A549 (cell line): ENCODE measurements around the gene PDE3B. TPM values are rescaled to one million over a fixed set of nuclear protein-coding genes. Genes with fewer than 3 reads are reported as not detected.
"Not testable (repeated sequence)": the region's sequence is repeated elsewhere in the genome, so short reads cannot be mapped to it uniquely, and the experiment has no call there.

ENCODE experiments used
- ATAC-seq, 2 experiments: fragments of 200-7000 bp in 1 of 2; fragments of >200 bp in 1 of 2; cut with Nextera tagmentation in 1 of 2; cut with Tn5 transposase in 1 of 2; 3 replicates each; pipeline versions ENCODE4 v1.8.0 to v1.9.1; 2018 to 2020; ENCODE audit warnings: mild to moderate bottlenecking in 1 of 2, moderate library complexity in 1 of 2
- CTCF ChIA-PET: fragments of 300-600 bp; sonication (Branson Sonifier 250); formaldehyde crosslinking; extraction: SDS; loops from one replicate; lab custom pipeline; 2021; ENCODE audit warnings: antibody characterized with exemption, inconsistent platforms; lab: Yijun Ruan, JAX
- POLR2A ChIA-PET: fragments of 350-600 bp; formaldehyde crosslinking; extraction: SDS; loops from one replicate; lab custom pipeline; 2021; ENCODE audit warnings: antibody characterized with exemption, inconsistent platforms; lab: Yijun Ruan, JAX
- DNase-seq, 2 experiments: peaks; one replicate each; pipeline versions ENCODE4 v3.0.0 to v3.0.0-alpha.2; 2011 to 2016; ENCODE audit warnings: low read depth in 1 of 2, low spot score in 1 of 2
- FAIRE-seq: peaks from 2 replicates; lab custom pipeline; 2011; peaks lifted over from hg19 to GRCh38; lab: Jason Lieb, UNC
- H3K27ac ChIP-seq, 2 experiments: fragments of >200 bp; sonication (Bioruptor Twin); formaldehyde crosslinking; 3 replicates each; pipeline ENCODE4 v1.5.1; 2016 to 2017
- H3K4me1 ChIP-seq: fragments of >200 bp; sonication (Bioruptor Twin); formaldehyde crosslinking; 3 replicates; pipeline ENCODE4 v1.6.1; 2016
- H3K4me2 ChIP-seq: fragments of >200 bp; sonication (Bioruptor Twin); formaldehyde crosslinking; 3 replicates; pipeline ENCODE4 v1.6.1; 2016
- H3K4me3 ChIP-seq: fragments of >200 bp; sonication (Bioruptor Twin); formaldehyde crosslinking; 3 replicates; pipeline ENCODE4 v1.5.1; 2016
- H3K9me3 ChIP-seq: fragments of >200 bp; sonication (Bioruptor Twin); formaldehyde crosslinking; 3 replicates; pipeline ENCODE4 v1.6.1; 2016
- CBX2 ChIP-seq: fragments of 200-600 bp; sonication (generic); IDR thresholded peaks from 2 replicates; pipeline ENCODE4 v1.6.1; 2016; ENCODE audit warnings: low read depth, mild to moderate bottlenecking, borderline replicate concordance
- CHD2 ChIP-seq: fragments of 150-350 bp; IDR thresholded peaks from 2 replicates; pipeline ENCODE4 v1.6.1; 2014; ENCODE audit warnings: low read length; ENCODE audit not compliant: partially characterized antibody
- EP300 ChIP-seq, 2 experiments: fragments of >200 bp; sonication (Bioruptor Twin); formaldehyde crosslinking; IDR thresholded peaks; 2 replicates in 1 of 2; 3 replicates in 1 of 2; pipeline ENCODE4 v1.6.1; 2016 to 2017
- FOXS1 ChIP-seq: fragments of 250-450 bp; sonication (Bioruptor Pico); IDR thresholded peaks from 2 replicates; pipeline ENCODE4 v1.5.0; 2020; ENCODE audit warnings: mild to moderate bottlenecking, moderate library complexity
- HEYL ChIP-seq: fragments of 250-450 bp; sonication (Bioruptor Pico); IDR thresholded peaks from 2 replicates; pipeline ENCODE4 v1.8.0; 2021; ENCODE audit warnings: mild to moderate bottlenecking, moderate library complexity
- JUNB ChIP-seq: fragments of >200 bp; sonication (Bioruptor Twin); formaldehyde crosslinking; IDR thresholded peaks from 2 replicates; pipeline ENCODE4 v1.6.1; 2016
- KDM5A ChIP-seq: fragments of 200-600 bp; sonication (generic); IDR thresholded peaks from 2 replicates; pipeline ENCODE4 v1.6.1; 2016; ENCODE audit warnings: antibody characterized with exemption, mild to moderate bottlenecking
- MAFK ChIP-seq: fragments of 450-650 bp; IDR thresholded peaks from 2 replicates; pipeline ENCODE4 v1.6.1; 2014; ENCODE audit not compliant: partially characterized antibody
- NPAS2 ChIP-seq: fragments of 250-450 bp; sonication (Bioruptor Pico); IDR thresholded peaks from 2 replicates; pipeline ENCODE4 v1.8.0; 2022; ENCODE audit warnings: mild to moderate bottlenecking, moderate library complexity, borderline replicate concordance
- POLR2A ChIP-seq: IDR thresholded peaks from 2 replicates; pipeline ENCODE4 v1.6.1; 2012; ENCODE audit warnings: mild to moderate bottlenecking, low read length
- RCOR1 ChIP-seq: fragments of 150-350 bp; IDR thresholded peaks from 2 replicates; pipeline ENCODE4 v1.6.1; 2014; ENCODE audit warnings: antibody characterized with exemption, low read length, low read depth
- RFX5 ChIP-seq: fragments of 450-650 bp; IDR thresholded peaks from 2 replicates; pipeline ENCODE4 v1.7.1; 2014; ENCODE audit warnings: antibody characterized with exemption, mild to moderate bottlenecking, moderate library complexity
- RNF2 ChIP-seq: fragments of 200-600 bp; sonication (generic); IDR thresholded peaks from 2 replicates; pipeline ENCODE4 v1.6.1; 2016; ENCODE audit warnings: low read depth, mild to moderate bottlenecking, antibody characterized with exemption, moderate library complexity, borderline replicate concordance
- SMC3 ChIP-seq: fragments of >200 bp; sonication (Bioruptor Twin); formaldehyde crosslinking; IDR thresholded peaks from 3 replicates; pipeline ENCODE4 v1.6.1; 2018; ENCODE audit warnings: inconsistent platforms
- TFCP2L1 ChIP-seq: fragments of 250-450 bp; sonication (Bioruptor Pico); IDR thresholded peaks from 2 replicates; pipeline ENCODE4 v1.5.0; 2021; ENCODE audit warnings: mild to moderate bottlenecking
- TP53 ChIP-seq: fragments of 250-450 bp; sonication (Bioruptor Pico); IDR thresholded peaks from 2 replicates; pipeline ENCODE4 v1.5.0; 2021; ENCODE audit warnings: mild to moderate bottlenecking, moderate library complexity
- ZFP36 ChIP-seq: fragments of 450-650 bp; IDR thresholded peaks from 2 replicates; pipeline ENCODE4 v1.6.1; 2014; ENCODE audit warnings: borderline replicate concordance; ENCODE audit not compliant: partially characterized antibody
- WGBS: methylation state at CpG from one replicate; pipeline ENCODE4 v1.1.6; 2017; ENCODE audit errors: missing lambda C conversion rate; 5-methylcytosine and 5-hydroxymethylcytosine counted together
- polyA plus RNA-seq, 4 experiments: library from polyadenylated mRNA; depleted of rRNA in 3 of 4; stranded (reverse); fragments of >200 nt; fragmentation: RNase III in 1 of 4; extraction: RNeasy Plus Mini Kit Qiagen cat#74134 plus additional on column Dnase treatment in 1 of 4; gene quantifications; 2 replicates in 3 of 4; 3 replicates in 1 of 4; pipeline ENCODE4 v1.2.3, GENCODE V29; 2011 to 2017
- TF ChIP-seq, protein P1 (sequence below): IDR thresholded peaks from 2 replicates; pipeline ENCODE4 v1.6.1; 2012
- TF ChIP-seq, protein P2 (sequence below): IDR thresholded peaks from 2 replicates; pipeline ENCODE4 v1.6.1; 2012; ENCODE audit warnings: low read depth, borderline replicate concordance
- TF ChIP-seq, protein P3 (sequence below): fragments of >200 bp; sonication (Bioruptor Twin); formaldehyde crosslinking; IDR thresholded peaks from 3 replicates; pipeline ENCODE4 v1.6.1; 2016

Gene PDE3B
- polyA plus RNA-seq, 2 of the 4 experiments (the other 2 are of a cell fraction) = 2.4 to 2.9 TPM

DNA sequence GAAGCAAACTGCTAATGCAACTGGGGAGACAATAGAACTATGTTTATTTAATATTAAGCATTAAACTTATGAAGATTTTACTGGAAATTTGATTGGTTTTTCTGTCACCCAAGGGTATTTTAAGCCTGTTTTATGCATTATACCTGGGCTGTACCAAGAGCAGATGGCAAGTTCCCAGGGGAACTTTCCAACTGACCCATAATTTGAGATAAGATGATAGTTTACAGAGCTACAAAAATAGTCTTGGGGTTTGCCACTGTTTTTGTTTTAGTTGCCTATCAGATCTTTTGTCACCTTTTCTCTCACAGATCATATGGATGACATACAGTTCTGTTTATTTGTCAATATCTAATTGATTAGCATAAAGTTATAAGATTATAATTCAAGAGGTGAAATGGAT, 43.9 kb downstream of the PDE3B start:
- Histone ChIP-seq H3K4me1 (no peaks in the 10 kb centered on the region), H3K9me3 (no peaks in the 10 kb centered on the region), H3K27ac (no peak overlapping the region)
- ChIA-PET POLR2A (no interaction called here), CTCF (interaction anchor here (0.6 kb wide), 1 partner anchor 1600 kb away, joined by 3 read pairs; no protein-coding TSS in a partner anchor)
- FAIRE-seq (no peak), DNase-seq (no peak)
- no peak for TF ChIP-seq NPAS2
- no peak for TF ChIP-seq EP300 (IDR thresholded peaks at IDR 0.05)
- TF ChIP-seq, protein P1, sequence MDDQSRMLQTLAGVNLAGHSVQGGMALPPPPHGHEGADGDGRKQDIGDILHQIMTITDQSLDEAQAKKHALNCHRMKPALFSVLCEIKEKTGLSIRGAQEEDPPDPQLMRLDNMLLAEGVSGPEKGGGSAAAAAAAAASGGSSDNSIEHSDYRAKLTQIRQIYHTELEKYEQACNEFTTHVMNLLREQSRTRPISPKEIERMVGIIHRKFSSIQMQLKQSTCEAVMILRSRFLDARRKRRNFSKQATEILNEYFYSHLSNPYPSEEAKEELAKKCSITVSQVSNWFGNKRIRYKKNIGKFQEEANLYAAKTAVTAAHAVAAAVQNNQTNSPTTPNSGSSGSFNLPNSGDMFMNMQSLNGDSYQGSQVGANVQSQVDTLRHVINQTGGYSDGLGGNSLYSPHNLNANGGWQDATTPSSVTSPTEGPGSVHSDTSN = no peak
- no peak for TF ChIP-seq HEYL (CRISPR knock-in tag)
- TF ChIP-seq POLR2A = no peak
- no peak for TF ChIP-seq SMC3
- no peak for TF ChIP-seq TFCP2L1
- TF ChIP-seq RNF2 = no peak
- TF ChIP-seq JUNB = no peak
- TF ChIP-seq KDM5A = no peak
- TF ChIP-seq FOXS1 (CRISPR knock-in tag) = no peak
- TF ChIP-seq CHD2 = no peak
- TF ChIP-seq, protein P2, sequence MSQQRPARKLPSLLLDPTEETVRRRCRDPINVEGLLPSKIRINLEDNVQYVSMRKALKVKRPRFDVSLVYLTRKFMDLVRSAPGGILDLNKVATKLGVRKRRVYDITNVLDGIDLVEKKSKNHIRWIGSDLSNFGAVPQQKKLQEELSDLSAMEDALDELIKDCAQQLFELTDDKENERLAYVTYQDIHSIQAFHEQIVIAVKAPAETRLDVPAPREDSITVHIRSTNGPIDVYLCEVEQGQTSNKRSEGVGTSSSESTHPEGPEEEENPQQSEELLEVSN = no peak
- TF ChIP-seq, protein P3, sequence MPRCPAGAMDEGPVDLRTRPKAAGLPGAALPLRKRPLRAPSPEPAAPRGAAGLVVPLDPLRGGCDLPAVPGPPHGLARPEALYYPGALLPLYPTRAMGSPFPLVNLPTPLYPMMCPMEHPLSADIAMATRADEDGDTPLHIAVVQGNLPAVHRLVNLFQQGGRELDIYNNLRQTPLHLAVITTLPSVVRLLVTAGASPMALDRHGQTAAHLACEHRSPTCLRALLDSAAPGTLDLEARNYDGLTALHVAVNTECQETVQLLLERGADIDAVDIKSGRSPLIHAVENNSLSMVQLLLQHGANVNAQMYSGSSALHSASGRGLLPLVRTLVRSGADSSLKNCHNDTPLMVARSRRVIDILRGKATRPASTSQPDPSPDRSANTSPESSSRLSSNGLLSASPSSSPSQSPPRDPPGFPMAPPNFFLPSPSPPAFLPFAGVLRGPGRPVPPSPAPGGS = no peak
- no peak for TF ChIP-seq RFX5
- TF ChIP-seq, all 56 proteins: peak for 0
- no peak for ATAC-seq
- Histone ChIP-seq H3K4me2 (no peak overlapping the region), H3K4me3 (no peak overlapping the region)

DNA sequence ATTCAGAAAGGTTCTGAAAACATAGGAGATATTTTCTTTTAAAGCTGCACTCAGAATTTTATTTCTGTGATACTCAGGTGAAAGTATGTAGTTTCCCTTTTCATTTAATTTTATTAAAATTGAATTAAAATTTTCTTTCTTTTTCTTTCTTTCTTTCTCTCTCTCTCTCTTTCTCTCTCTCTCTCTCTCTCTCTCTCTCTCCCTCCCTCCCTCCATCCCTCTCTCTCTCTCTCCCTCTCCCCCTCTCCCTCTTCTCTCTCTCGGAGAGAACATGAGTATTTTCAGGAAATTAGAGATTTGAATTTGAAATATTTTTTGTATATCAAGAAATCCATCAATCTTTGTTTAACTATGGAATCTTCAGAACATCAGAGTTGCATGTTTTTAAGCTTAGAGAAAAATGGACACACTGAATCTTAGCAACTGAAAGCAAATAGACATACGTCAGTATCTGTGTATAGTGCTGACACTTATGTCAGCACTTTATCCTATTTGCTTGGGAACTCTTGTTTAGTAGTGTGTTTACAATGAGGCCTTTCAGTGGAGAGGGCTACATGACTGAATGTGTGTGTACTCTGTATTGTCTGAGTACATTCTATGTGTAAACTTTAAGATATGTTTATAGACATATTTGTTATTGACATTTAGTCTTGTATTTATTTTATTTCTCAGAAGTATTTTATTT, 44.5 kb downstream of the PDE3B start:
- FAIRE-seq (no peak), DNase-seq (peak in 1 of 2 experiments; percentile 16)
- POLR2A ChIA-PET = no interaction called here
- H3K4me2 ChIP-seq = no peak overlapping the region
- H3K9me3 ChIP-seq = no peaks in the 10 kb centered on the region
- no peak overlapping the region for H3K27ac ChIP-seq
- WGBS = 35% methylated on average over 2 of the region's 2 CpGs
- H3K4me1 ChIP-seq = no peaks in the 10 kb centered on the region
- CTCF ChIA-PET = interaction anchor here (0.6 kb wide), 1 partner anchor 1599 kb away, joined by 3 read pairs; no protein-coding TSS in a partner anchor
- no peak overlapping the region for H3K4me3 ChIP-seq
- TF ChIP-seq MAFK (no peak), ZFP36 (no peak), CBX2 (no peak), JUNB (no peak), RCOR1 (no peak), TP53 (CRISPR knock-in tag) (no peak)
- TF ChIP-seq, all 56 proteins: peak for 0
- ATAC-seq = no peak; a peak in 1 of 6 replicates

DNA sequence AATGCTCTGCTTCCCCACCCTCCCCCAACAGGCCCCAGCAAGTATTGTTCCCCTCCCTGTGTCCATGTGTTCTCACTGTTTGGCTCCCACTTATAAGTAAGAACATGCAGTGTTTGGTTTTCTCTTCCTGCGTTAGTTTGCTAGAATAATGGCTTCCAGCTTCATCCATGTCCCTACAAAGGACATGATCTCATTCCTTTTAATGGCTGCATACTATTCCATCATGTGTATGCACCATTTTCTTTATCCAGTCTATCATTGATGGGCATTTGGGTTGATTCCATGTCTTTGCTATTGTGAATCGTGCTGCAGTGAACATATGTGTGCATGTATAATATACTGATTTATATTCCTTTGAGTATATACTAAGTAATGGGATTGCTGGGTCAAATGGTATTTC, 52.1 kb downstream of the PDE3B start:
- FAIRE-seq, H3K4me2 ChIP-seq, DNase-seq, H3K27ac ChIP-seq, CTCF ChIA-PET, H3K9me3 ChIP-seq, H3K4me1 ChIP-seq, H3K4me3 ChIP-seq, POLR2A ChIA-PET, ATAC-seq: not testable (repeated sequence)
- WGBS = 3% methylated on average over 2 of the region's 2 CpGs
